GM19023 (cell line): Measurements from ENCODE around the gene VILL.

Experiments used
- ATAC-seq: cut with Tn5 transposase; IDR thresholded peaks from one replicate; pipeline ENCODE4 v1.9.1; 2021; ENCODE audit warnings: mild to moderate bottlenecking, moderate library complexity; ENCODE audit not compliant: unreplicated experiment

The VILL gene

GRCh38 chr3:38015984-38016383 lies 25.4 kb downstream of the VILL start:
- ATAC-seq = no peak

DNA sequence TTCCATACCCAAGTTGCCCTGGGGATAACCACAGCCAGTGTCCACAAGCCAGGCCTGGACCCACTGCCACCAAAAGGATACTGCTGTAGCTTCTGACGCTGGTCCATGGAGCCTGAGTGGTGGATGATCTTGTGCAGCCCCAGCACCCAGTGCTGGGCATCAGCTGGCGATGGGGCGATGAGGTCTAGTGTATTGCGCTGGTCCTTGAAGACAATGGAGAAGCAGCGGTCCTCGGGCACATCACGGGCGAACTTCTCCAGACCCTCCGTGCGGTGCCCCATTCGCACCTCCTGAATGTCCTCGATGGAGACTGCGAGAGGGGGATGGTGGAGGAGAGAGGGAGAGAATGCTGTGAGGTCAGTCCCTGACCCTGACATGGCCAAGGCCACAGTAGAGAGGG lies 25.8 kb downstream of the VILL start:
- ATAC-seq = no peak

DNA sequence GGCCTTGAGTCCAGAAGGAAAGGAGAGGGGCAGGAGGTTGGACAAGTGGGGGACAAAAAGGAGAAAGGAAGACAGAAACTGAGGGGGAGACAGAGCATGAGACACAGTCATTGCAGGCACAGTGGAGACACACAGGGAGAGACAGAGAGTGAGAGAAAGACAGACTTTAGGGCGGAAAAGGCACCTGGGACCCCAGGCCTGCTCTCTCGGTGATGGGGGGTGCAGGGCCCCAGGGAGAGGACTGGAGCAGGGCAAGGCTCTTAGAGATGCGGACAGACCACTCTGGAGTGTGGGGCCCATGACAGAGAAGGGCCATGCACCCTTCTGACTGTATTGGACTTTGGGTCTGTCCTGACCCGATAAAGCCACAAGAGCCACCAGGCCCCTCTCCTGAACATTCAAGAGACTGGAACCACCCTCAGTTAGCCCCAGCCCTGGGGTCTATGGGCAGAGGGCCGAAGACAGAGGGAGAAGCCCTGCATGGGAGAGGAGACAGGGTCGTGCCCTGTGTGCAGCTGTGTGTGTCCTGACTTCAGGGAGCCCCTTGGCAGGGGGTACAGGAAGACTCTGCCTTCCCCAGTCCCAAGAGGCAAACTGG lies 26.4 kb downstream of the VILL start:
- ATAC-seq = no peak

DNA sequence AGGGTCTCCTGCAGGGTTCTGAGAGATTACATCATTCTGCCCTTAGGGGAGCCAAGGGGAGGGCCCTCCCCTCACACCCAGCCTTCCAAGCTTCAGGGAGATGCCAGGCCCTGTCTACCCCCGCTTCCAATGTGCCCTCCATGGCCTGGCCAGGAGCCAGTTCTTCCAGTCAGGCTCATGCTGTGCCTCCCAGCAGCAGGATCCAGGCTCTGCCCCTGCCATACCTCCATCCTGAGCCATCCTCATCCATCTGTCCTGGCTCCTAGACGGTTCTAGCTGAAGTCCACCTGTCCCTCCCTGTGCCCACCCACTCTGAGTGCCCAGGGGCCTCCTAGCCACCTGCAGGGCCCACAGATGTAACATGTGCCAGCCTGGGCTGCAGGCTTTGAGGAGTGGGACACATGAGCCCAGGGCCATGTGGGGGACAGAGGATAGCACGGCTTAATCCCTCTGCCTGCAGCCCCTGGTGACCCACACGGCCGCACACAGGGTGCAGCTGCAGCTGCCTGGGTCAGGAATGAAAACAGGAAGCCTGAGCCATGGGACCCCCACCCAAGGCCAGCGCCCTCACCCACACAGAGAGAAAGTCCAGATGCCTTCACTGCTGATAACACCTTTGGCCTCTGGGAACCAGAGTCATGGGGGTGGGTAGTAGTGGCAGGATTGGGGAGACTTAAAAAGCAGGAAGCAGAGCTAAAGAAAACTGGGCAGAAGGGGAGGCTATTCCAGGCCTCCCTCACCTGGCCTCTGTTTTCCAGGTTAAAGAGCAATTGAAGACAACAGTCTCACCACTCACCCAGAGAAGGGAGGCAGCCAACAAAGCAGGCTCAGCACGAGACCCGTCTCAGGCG lies 27.1 kb downstream of the VILL start:
- no peak for ATAC-seq

DNA sequence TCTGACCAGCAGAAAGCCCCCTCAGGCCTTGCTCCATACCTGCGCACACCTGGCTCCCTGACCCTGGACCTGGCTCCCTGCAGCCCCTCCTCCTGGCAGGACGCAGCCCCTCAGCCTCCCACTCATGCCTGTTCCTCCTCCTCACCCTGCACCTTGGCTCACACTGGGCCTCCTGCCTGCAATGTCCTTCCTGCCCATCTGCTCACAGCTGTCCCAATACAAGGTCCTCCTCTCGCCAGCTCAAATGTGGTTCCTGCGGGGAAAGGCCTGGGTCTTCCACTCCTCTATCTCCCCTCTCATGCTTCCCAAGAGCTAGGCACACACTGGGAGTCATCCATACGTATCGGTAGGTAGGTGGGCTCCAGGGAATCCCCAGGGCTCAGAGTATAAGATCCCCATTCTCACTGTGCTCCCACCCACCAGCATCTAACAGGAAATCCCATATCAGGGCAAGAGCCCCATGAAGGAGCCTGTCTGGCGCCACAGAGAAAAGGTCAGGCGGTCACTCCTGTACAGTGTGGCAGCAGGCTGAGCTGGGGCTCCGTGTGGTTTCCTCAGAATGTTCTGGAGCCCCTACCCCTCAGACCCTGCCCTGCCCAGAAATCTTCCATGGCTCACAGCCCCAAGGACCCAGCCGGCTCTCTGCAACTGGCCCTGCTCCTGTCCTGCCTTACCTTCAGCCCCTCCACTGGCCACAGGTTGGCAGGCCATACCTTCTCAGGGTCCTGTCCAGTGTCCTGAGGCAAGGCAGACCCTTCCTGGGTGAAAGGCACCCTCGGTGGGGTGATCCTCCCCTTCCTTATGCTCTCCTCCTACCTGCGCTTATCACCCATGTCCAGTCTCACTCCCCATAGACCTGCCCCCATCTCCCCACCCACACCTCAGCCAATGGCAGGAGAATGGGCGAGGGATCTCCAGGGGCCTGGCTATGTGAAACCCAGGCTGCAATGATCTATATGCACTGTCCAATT lies 28.0 kb downstream of the VILL start:
- no peak for ATAC-seq

GRCh38 chr3:38019658-38020341 lies 29.2 kb downstream of the VILL start:
- no peak for ATAC-seq

DNA sequence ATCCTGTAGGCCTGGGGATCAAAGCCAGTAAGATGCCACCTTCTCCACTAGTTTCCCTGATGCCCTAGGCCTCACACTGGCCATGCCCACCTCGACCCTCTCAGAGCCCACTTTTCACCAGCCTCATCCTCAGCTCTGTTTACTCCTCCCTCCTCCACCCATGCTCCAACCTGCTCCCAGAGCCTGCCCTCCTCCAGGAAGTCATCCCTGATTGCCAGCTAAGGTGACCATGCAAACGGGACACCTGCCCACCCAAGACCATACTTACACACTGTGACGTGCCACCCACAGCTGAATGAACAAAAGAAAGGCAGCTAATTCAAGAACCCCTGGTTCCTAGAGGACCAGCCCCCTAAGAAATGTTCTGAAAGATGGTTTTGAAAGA lies 29.7 kb downstream of the VILL start:
- ATAC-seq = no peak

GRCh38 chr3:38021196-38021595 lies 30.6 kb downstream of the VILL start:
- no peak for ATAC-seq

GRCh38 chr3:38022301-38022700 lies 31.7 kb downstream of the VILL start:
- ATAC-seq = no peak

DNA sequence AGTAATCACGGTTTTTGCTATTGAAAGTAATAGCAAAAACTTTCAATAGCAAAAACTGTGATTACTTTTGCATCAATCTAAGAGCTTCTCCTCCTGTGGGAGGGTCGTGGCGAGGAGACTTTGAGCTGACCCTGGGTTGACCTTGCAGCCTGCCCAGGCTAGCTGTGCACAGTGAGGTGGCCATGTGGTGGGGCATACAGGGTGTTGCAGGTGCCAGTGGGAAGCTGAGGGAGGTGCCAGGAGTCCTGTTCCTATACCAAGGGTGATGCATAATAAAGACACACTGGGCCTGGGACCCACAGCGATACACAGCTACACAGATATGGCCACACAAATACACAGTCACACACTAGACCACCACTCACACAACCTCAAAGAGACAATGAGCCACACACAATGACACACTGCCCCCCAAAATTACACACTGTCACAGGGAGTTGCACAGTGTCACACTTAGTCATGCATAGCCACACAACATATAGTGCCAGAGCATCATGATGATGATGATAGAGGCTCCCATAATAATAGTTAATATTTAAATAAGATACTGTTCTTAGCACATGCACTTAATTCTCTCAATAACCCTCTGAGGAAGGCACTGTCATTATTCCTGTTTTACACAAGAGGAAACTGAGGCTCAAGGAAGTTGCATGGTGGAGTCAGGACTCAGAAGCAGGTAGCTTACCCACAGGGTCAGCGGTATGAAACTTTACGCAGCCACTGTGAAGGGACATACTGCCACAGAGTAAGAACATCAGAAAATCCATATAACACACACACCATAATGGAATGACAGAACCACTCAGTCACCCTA lies 32.5 kb downstream of the VILL start:
- no peak for ATAC-seq

GRCh38 chr3:38026856-38027255 lies 36.3 kb downstream of the VILL start:
- ATAC-seq = no peak

DNA sequence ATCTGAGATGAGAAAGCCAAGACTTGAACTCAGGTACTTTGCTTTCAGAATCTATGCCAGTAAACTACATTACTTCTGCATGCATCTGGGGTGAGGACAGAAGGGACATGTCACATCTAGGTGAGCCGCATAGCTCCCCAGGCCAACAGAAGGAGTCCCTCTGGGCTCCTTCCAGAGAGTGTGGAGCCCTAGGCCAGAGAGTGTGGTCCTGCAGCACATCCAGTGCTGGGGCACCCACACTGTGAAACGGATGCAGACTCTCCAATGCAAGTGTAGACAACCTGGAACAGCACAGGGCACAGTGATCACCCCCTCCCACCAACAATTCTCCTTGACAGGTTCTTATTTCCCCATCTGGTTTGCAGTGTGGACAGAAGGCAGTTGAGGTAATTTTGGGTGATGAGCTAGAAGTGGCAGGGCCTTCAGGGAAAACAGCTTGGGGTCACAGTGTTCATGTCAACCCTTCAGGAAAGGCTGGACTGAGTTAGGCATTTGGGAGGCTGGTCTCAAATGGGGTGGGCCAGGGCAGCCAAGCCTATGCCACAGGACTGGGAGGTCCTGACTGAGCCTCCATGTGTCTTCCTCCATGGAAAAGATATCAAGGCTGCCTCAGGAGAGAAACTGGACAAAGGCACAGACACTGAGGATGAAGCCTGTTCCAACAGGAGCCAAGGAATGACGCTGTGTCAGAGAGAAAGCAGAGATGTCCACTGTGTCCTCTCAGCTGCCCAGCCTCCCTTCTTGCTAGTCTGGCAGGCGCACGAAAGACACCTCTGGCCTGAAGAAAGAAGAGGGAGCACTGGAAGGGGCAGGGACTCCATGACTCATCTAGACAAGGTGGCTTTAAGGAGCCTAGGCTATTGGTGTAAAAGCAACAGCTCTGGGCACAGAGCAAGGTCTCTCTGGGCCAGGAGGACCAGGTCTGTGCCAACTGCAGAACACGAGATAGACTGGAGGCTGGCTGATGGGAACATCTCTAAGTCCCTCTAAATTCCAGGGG lies 37.2 kb downstream of the VILL start:
- ATAC-seq = no peak

GRCh38 chr3:38028621-38029361 lies 38.2 kb downstream of the VILL start:
- no peak for ATAC-seq

DNA sequence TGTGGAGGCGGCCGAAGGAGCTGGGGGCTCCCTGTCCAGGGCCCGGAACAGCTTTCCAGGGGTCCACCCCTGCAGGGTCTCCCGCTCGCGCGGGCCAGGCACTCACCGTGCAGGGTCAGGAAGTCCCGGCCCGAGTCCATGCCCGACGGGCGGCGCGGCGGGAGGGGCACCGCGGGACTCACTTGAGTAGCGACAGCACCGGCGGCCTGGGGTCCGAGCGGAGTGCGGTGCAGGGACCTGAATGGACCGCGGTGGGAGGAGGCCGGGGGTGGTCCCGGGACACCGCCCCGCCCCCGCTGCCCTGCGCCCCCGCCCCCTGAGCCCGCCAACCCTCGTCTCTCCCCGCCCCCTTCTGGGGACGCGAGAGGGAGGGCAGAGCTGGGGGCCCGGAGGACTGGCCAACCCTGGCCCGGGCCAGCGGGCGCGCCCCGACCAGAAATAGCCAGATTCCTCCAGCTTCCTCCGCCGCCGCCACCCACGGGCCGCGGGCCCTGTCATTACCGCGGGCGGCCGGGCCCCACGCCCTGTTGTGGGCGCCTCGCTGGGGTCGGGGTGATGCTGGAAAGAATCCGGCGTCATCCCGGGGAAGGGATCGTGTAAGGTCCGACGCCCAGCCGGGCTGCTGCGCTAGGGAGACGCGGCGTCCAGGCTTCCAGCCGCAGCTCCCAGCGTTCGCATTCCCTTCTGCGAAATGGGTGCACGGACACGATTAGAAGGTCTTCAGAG lies 39.0 kb downstream of the VILL start, which contains the start of gene PLCD1:
Gene PLCD1, minus strand, starts transcription at position 243 of the 726 bp plus-strand sequence. Its CDS starts 103 bp downstream, at position 140.
- no peak for ATAC-seq

GRCh38 chr3:38030126-38031021 lies 39.8 kb downstream of the VILL start:
- ATAC-seq = no peak
